SIG-M5 (cell line): ENCODE measurements around the gene C2CD4B.

Experiments
- DNase-seq: peaks from one replicate; lab custom pipeline; 2025; lab: John Stamatoyannopoulos, UW

The C2CD4B gene, protein sequence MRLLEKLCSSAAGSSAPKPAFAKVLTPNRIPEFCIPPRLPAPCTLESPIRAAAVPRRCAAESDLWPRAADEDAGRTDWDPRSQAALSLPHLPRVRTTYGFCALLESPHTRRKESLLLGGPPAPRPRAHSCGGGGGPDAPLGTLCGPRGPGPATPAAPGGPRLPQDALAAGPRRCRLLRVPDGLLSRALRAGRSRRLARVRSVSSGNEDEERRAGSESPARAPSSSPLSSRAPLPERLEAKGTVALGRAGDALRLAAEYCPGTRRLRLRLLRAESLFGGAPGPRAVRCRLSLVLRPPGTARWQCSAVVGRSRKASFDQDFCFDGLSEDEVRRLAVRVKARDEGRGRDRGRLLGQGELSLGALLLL

DNA sequence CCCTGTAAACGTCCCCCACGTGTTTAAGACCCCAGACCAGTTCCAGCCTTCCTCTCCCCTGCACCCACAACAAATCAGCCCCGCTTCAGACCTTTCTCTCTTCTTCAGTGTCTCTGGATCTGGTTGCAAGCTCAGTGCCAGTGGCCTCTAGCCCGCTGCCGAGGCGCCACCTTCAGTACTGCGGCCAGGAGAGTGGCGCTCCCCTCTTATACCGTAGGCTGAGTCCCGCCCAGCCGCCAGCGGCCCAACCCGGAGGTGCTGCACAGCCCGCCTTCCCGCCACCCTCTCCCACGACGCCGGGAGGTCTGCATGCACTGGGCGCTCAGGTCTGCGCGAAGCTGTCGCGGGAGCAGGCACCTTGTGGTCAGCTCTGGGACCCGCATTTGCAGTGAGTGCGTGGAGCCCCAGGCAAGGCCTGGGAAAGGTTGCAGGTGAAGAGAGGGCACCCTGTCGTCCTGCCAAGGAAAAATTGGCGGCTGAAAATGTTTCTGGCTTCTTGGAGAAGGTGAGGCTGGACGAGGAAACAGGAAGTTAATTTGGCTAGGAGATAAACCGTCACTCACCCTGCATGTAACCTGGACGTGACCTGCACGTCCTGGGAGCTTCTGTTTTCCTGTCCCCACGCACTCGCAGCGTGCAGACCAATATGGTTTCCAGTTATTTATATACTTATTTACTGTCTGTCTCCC, at the start of gene C2CD4B:
Gene C2CD4B, minus strand, starts transcription at position 182 of the 689 bp plus-strand sequence. CDS start 301 bp downstream, outside the sequence.
- no peak for DNase-seq

GRCh38 chr15:62212741-62213140, 47.7 kb upstream of the C2CD4B start:
- DNase-seq, result no peak

DNA sequence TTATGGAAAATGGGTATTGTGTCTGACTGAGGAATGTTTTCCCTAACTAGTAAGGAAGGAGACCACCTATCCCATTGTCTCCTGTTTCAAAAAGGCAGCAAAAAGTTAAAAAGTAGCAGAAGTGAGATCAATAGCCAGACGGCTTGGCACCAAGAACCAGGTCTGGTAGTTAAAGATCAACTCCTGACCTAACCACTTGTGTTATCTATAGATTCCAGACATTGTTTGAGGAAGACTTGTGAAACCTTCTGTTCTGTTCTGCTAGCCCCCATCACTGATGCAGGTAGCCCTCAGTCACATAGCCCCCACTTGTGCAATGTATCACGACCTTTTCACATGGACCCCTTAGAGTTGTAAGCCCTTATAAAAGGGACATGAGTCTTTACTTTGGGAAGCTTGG, 46.3 kb upstream of the C2CD4B start:
- DNase-seq, result no peak

GRCh38 chr15:62209821-62210220, 44.7 kb upstream of the C2CD4B start:
- DNase-seq, result no peak

- DNase-seq, result no peak
These were observed 44.2 kb upstream of the C2CD4B start for GRCh38 chr15:62209322-62209721.

DNA sequence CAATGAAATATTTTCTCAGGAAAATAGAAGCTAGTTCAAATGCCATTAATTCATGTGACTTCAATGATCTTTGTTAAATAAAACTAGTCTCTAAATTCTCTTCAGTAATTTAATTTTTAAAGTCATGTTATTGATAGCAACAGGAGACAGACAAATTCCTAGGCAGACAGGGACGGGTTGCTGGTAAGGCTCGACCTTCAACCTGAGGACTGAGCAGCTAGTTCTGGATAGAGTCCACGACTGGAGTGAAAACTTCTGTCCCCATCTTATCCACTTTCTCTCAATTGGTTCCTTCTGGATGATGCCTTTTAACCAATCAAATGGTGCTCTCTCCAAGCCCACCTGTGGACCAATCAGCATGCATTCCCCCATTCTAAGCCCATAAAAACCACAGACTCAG, 43.8 kb upstream of the C2CD4B start:
- DNase-seq, result no peak

DNA sequence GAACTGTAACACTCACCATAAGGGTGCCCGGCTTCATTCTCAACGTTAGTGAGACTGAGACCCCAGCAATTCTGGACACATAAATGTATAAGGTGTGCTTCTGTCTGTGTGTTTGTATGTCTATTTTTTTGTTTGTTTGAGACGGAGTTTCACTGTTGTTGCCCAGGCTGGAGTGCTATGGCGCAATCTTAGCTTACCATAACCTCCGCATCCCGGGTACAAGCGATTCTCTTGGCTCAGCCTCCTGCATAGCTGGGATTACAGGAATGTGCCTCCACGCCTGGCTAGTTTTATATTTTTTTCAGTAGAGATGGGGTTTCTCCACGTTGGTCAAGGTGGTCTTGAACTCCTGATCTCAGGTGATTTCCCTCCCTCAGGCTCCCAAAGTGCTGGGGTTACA, 43.3 kb upstream of the C2CD4B start:
- no peak for DNase-seq

- no peak for DNase-seq
These were observed 25.6 kb upstream of the C2CD4B start for GRCh38 chr15:62190675-62191074.

DNA sequence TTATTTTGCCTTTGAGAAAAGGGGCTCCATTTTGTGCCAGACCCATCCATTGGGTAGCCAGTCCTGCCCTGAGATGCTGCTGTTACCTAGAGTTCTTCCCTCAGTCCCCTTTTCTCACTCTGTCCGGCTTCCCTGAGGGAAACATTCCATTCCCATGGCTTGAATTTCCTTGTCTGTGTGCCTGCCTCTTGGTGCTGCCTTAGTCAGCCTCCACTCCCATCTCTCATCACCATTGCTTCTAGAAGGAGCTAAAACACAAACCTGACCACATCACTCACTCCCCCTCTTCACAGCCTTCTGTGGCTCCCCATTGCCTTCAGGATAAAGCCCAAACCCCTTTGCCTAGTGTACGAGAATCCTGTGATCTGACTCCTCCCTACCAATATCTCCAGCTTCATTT, 25.2 kb upstream of the C2CD4B start:
- DNase-seq, result no peak

DNA sequence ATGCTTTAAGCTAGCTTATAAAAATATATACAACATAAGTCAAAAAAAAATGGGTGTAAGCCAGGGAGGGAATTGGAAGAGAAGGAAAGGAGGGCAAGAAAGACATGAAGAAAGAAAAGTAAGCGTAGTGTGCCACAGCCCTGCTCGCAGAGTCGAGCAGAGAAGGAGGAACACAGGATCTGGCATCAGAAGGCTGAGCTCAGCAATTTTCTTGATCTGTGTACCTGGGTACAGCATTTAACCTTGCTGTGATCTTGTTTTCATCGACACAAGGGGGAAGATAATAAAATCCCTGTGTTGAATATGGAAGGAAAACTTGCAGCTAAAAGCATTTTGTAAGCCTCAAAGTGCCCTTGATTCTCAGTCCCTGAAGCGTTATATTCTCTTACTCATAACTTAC, 23.7 kb upstream of the C2CD4B start:
- no peak for DNase-seq

DNA sequence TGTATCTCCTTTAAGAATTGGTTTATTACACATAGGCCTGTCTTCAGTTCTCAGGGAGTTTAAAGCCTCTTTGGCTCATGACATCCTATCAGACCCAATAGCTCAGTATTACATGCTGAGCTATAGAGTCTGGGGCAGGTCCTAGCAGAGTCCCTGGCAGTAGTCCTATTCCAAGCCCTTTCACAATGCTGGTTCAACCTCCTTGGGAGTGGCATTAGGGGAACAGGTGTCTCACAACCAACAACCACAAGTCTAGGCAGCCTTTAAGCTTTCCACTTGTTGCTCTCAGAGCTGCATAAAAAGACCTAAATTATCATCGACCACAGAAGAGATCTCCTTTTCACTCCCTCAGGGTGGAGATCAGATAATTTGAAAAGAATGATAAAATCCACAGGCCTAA, 22.8 kb upstream of the C2CD4B start:
- no peak for DNase-seq

GRCh38 chr15:62187425-62187824, 22.3 kb upstream of the C2CD4B start:
- DNase-seq, result no peak

DNA sequence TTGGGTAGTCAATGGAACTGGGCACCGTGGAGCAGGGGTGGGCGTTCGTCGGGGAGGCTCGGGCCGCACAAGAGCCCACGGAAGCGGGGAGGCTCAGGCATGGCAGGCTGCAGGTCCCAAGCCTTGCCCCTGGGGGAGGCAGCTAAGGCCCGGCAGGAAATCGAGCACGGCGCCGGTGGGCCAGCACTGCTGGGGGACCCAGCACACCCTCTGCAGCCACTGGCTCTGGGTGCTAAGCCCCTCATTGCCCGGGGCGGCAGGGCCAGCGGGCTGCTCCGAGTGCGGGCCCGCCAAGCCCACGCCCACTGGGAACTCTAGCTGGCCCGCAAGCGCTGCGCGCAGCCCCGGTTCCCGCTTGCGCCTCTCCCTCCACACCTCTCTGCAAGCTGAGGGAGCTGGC, 21.5 kb upstream of the C2CD4B start:
- DNase-seq, result no peak

DNA sequence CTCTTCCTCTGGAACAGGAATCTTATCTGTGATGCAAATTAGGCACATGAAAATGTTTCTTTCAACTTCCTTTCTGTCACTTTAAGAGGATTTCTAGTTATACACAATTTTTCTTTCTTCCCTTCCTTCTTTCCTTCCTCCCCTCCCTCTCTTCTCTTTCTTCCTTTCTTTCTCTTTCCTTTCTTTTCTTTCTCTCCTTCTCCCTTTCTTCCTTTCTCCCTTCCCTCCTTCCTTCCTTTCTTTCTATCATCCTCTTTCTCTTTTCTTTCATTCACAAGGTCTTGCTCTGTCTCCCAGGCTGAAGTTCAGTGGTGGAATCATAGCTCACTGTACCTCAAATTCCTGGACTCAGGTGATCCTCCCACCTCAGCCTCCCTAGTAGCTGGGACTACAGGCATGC, 18.0 kb upstream of the C2CD4B start:
- DNase-seq, result no peak

GRCh38 chr15:62173215-62173614, 8.1 kb upstream of the C2CD4B start:
- DNase-seq, result no peak

DNA sequence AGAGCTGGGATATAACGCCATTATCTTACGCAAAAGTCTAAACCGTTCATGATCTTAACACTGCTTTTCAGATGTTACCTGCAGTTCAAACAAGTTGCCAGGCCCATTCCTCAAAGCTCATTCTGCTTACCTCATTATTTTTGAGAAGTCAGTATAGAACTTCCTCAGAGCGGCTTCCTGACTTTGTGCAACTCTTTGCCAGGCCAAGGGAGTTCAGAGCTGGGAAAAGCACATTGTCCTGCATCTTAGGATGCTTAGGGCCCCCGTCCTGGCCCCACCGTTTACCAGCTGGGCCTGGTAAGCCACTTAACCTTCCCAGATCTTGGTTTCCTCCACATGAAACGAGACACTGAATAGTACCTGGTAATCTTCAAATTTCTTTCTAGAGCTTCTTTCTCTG, 6.8 kb upstream of the C2CD4B start:
- no peak for DNase-seq

- DNase-seq, result no peak
These were observed 799 bp upstream of the C2CD4B start for GRCh38 chr15:62165793-62166375.

GRCh38 chr15:62164396-62165103, 535 bp downstream of the C2CD4B start:
- no peak for DNase-seq

GRCh38 chr15:62164014-62164395, 1.1 kb downstream of the C2CD4B start:
- DNase-seq, result no peak

GRCh38 chr15:62163397-62164013, 1.6 kb downstream of the C2CD4B start:
- no peak for DNase-seq

DNA sequence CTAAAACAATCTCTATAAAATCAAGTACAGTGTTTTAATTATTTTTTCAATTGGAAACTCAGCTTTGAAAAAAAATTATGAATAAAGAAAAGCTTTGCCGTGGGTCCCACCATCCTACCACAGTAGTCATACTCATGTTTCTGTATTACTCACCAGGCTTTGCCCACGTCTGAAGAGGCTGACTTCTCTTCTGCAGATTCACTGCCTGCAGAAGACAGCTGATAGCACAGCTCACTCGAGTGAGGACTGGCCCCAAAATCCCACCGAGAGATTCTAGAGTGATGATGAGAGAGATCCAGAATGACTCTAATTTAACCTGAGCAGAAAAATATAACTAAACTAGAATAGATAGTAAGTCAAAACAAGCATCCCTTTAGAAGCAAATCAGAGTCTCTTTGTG, 11.9 kb downstream of the C2CD4B start:
- no peak for DNase-seq

DNA sequence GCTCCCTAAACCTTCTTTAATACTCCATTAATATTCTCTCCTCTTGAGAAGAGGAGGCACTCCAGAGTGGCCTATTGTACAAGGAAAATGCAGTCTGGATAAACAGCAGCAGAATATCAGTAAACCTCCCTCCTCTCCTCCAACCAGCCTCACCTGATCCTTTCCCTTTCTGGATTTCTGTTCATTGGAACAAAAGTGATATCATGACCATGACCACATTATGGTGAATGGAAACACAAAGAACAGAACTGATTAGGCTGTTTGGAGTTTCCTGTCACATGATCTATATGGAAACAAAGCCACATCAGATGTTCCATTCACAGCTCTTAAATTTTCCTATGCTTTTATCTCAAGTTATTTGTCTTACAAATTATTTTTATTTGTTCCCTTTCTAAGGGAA, 14.6 kb downstream of the C2CD4B start:
- DNase-seq, result no peak
